ENCODE results near the gene ARMH4.

The ARMH4 gene

GRCh38 chr14:58026219-58026618 is 125.8 kb downstream of the ARMH4 start:
- DNase-seq = no peak

DNA sequence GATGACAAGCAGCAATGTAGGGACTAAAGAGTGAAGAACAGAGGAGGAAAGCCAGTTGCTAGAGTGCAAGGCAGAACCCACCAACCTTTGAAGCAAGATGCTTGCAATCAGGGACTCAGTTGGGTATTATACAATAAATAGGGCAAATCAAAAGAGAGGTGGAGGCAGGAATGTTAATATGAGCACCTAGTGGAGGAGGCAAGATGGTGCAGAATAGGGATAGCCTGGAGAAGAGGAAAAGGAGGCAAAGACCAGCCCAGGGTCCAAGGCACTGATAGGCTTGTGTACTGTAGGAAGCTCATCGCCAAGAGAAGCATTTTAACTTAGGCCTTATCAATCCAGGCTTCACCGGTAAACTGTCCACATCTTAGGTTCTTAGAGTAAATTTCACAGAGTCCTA is 137.2 kb downstream of the ARMH4 start:
- DNase-seq = no peak

DNA sequence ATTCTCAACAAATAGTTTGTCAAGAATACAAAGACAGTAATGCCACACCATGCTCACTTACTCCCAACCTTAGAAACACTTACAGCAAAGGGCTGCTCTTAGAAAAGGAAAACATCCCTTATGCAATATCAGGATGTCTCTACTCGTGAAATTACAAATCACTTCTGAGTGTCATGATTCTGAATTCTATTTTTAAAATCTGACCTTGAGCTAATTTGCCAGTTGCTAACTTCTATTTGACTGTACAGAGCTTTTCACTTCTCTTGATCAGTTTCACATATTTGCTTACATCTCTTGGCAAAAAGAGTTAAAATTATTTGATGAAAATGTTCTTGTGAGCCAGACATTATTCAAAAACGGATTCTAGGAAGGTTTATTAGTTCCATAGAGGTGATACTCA is 149.4 kb downstream of the ARMH4 start:
- DNase-seq = no peak

- no peak for DNase-seq
These were observed 152.0 kb downstream of the ARMH4 start for GRCh38 chr14:57999979-58000378.

- DNase-seq = no peak
These were observed 152.5 kb downstream of the ARMH4 start for GRCh38 chr14:57999471-57999870.

- DNase-seq = no peak
These were observed 153.2 kb downstream of the ARMH4 start for GRCh38 chr14:57998766-57999165.

- DNase-seq = no peak
These were observed 160.7 kb downstream of the ARMH4 start for GRCh38 chr14:57991353-57991752.

- no peak for DNase-seq
These were observed 163.6 kb downstream of the ARMH4 start for GRCh38 chr14:57988445-57988844.

GRCh38 chr14:57987596-57988300 is 164.3 kb downstream of the ARMH4 start:
- no peak for DNase-seq

DNA sequence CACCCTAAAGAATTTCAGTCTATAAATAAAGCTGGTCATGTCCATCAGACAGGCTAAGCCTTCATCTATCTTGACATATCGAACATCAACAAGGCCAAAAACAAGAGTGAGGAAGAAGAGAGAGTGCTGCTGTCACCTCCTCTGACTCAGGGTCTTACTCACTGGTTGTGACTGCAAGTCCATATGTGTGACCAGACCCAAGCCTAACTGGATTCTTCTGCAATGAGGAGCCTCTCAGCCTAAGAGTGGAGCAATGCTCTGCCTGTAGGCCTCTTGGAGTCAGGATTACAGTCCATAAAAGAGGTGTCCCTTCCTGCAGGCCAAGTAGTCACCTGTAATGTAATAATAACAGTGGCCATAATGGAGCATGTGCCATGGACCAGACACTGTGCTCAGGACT is 165.0 kb downstream of the ARMH4 start:
- DNase-seq = no peak

DNA sequence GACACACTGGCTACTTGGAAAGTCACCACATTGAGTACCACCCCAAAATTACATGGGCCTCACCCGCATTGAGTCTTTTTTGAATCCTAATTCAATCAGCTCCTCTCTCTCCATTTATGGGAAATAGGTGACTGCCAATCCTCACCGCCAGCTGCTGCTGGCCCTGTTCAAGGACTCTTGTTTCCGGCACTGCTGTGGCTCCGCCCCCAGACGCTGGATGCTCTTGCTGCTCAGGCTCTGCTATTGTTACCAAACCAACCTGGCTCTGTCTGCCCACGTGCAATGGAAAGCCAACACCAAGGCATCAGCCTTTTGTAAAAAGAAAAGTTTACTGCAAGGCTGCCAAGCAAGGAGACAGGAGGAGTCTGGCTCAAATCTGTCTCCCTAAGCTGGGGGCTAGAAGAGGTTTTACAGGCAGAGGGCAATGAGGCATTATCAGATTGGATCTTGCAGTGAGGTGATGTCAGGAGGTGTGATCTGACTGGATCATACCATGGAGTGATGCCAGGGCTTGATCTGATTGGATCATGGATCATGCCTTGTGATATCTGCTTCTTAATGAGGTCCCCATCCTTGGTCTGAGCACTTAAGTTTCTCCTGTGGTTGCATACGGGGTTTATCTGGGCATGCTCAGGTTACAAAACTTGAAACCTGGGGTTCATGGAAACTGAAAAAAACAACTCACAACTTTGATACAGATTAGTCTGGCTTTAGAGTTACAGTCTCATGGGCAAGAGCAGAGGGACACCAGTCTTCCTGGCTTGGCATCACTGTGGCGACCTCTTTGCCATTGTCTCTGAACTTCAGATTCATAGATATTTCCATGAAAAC is 169.0 kb downstream of the ARMH4 start:
- peak; percentile 90 for DNase-seq

GRCh38 chr14:57981817-57982560 is 170.0 kb downstream of the ARMH4 start:
- no peak for DNase-seq

- no peak for DNase-seq
These were observed 172.5 kb downstream of the ARMH4 start for GRCh38 chr14:57979376-57980048.

GRCh38 chr14:57976701-57977100 is 175.3 kb downstream of the ARMH4 start:
- no peak for DNase-seq

DNA sequence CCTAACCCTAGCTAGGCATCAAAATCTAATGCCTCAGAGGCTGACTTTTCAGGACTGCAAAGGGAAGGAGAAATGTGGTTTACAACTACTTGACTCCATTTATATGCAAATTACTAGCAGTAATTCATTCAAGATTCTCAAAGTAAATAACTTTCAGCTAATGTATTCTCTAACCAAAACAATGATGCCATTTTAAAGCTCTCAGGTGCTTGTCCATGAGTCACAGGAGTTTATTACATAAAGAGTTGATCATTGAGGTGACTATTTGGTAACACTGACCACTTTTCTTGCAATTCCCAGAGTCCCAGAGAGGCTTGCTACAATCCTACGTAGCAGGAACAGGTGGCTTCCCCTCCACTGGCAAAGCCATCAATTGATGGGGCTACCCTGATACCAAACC is 177.1 kb downstream of the ARMH4 start:
- no peak for DNase-seq

DNA sequence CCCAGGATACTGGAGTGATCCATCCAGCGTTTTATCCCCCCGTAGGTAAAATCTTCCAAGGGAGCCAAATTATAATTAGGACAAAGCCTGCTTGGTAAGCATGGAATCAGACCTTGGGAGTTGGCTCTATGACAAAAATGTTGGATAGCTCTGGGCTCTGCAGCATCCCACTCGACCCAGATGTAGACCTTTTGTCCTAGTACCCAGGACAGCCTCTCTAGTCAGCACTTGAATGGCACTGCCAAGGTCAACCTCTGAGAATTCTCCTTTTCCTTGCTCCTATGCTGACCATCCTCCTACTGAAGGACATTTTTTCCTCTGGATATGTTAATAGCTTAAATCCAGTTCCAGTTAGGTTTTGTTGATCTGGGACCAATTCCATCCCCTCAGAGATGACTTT is 181.4 kb downstream of the ARMH4 start:
- no peak for DNase-seq

GRCh38 chr14:57970175-57970574 is 181.8 kb downstream of the ARMH4 start:
- DNase-seq = no peak

- DNase-seq = no peak
These were observed 188.9 kb downstream of the ARMH4 start for GRCh38 chr14:57963071-57963470.

DNA sequence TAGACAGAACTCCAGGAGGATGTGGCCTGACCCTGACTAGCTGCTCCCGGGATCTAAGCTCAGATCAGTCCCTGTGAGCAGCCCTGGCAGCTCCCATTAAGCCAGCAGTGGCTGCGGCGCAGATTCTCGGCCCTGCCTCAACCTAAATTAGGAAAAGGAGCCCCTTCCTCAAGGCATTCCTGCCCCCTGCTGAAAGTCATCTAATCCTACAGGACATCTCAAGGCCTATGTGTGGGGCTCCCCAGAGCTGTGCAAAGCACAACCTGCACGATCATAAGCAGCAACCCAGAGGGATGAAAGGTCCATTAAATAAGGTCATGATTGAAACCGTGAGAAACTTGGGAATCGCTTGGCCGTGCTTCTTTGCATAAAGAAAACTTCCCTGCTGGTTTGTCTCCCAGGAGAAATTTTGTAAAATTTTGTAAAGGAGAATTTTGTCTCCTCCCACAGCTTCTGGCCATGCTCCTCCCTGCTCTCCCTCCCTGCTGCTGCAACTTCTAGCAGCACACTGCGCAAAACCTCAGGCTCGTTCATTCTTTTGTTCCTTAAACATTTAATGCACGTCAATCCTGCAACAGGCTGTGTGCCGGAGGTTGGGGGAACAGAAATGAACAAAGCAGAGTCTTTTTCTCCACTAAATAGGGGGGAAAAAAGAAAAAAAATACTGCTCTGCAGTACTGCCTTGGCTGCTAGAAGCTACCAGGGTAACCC is 189.5 kb downstream of the ARMH4 start:
- no peak for DNase-seq

GRCh38 chr14:57961786-57962060 is 190.3 kb downstream of the ARMH4 start:
- no peak for DNase-seq

DNA sequence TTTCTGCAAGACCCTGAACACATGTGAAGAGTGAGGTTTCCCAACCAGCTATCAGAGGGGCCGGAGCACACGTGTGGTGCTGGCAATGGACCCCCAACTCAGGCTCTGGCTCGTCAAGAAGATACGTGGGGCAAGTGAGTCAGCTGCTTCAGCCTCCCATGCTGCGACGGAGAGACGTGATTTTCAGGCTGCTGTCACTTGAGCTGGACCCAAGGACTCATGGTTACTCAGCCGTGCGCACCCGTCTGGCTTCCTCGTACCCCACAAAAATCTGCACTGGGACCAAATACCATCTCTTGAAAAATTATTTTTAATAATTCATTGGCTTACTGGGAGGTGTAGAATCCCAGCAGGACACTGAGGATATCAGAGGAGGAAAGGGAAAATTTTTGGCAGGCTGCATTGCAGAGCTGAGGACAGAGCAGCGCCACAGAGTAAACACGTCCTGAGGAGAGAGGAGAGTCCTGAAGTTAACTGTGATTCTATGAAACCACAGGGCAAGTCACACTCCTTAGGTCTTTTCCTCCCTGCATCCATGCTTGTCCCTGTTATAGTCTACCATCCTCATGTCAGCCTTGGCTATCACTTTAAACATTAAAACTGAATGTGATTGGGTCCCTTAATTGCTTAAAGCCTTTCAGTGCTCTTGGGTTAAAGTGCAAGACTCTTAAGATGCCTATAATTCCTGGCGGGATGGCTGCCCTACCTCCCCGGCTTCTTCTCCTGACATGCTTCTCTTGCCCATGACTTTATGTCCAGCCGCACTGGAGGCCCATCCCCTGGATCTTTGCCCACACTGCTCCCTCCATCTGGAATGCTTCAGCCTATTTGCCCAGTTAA is 190.8 kb downstream of the ARMH4 start:
- no peak for DNase-seq

- no peak for DNase-seq
These were observed 194.6 kb downstream of the ARMH4 start for GRCh38 chr14:57957441-57957840.

Data from NCI-H2029 (cell line).